ENCODE results near the gene PHF21B.

- TF ChIP-seq POLR2AphosphoS5 (IDR thresholded peaks at IDR 0.05; ENCODE audit: borderline replicate concordance, low read depth, low read length) (no peak), EZH2 (IDR thresholded peaks at IDR 0.05) (no peak), FOXP2 (optimal IDR thresholded peaks at IDR 0.05; ENCODE audit: control extremely low read depth, extremely low read length, insufficient read depth) (no peak)
Observed at GRCh38 chr22:44885806-44886360, 123.9 kb downstream of the PHF21B start.
